GM21390 (cell line): Measurements from ENCODE around the gene ABCA12.
"Not testable (repeated sequence)": the region's sequence is repeated elsewhere in the genome, so short reads cannot be mapped to it uniquely, and the experiment has no call there.

ENCODE experiments used
- ATAC-seq: cut with Tn5 transposase; IDR thresholded peaks from one replicate; pipeline ENCODE4 v1.9.1; 2021; ENCODE audit not compliant: unreplicated experiment

Gene ABCA12

GRCh38 chr2:215138479-215138878 is at the start of gene ABCA12:
ABCA12 (minus strand) TSS chr2:215138626; CDS start chr2:215138208, 418 bp downstream.
- no peak for ATAC-seq

- no peak for ATAC-seq
Measured at GRCh38 chr2:215188078-215188477, 49.7 kb upstream of the ABCA12 start.

GRCh38 chr2:215186021-215186420 is 47.6 kb upstream of the ABCA12 start:
- ATAC-seq = no peak

GRCh38 chr2:215178121-215178520 is 39.7 kb upstream of the ABCA12 start:
- no peak for ATAC-seq

- no peak for ATAC-seq
Measured at GRCh38 chr2:215171796-215172195, 33.4 kb upstream of the ABCA12 start.

GRCh38 chr2:215171151-215171550 is 32.7 kb upstream of the ABCA12 start:
- ATAC-seq = peak; percentile 80

- not testable (repeated sequence) for ATAC-seq
Measured at GRCh38 chr2:215166505-215166904, 28.1 kb upstream of the ABCA12 start.

- ATAC-seq = not testable (repeated sequence)
Measured at GRCh38 chr2:215163319-215163718, 24.9 kb upstream of the ABCA12 start.

- no peak for ATAC-seq
Measured at GRCh38 chr2:215161301-215161829, 22.9 kb upstream of the ABCA12 start.

GRCh38 chr2:215160081-215160480 is 21.7 kb upstream of the ABCA12 start:
- ATAC-seq = no peak

- no peak for ATAC-seq
Measured at GRCh38 chr2:215156453-215156852, 18.0 kb upstream of the ABCA12 start.

GRCh38 chr2:215149894-215150293 is 11.5 kb upstream of the ABCA12 start:
- ATAC-seq = no peak

- no peak for ATAC-seq
Measured at GRCh38 chr2:215149486-215149885, 11.1 kb upstream of the ABCA12 start.

- no peak for ATAC-seq
Measured at GRCh38 chr2:215149060-215149459, 10.6 kb upstream of the ABCA12 start.

GRCh38 chr2:215145611-215146010 is 7.2 kb upstream of the ABCA12 start:
- ATAC-seq = no peak

GRCh38 chr2:215144106-215144875 is 5.9 kb upstream of the ABCA12 start:
- no peak for ATAC-seq

- no peak for ATAC-seq
Measured at GRCh38 chr2:215143458-215143857, 5.0 kb upstream of the ABCA12 start.

- no peak for ATAC-seq
Measured at GRCh38 chr2:215141706-215142105, 3.3 kb upstream of the ABCA12 start.

- no peak for ATAC-seq
Measured at GRCh38 chr2:215140166-215140707, 1.8 kb upstream of the ABCA12 start.

- peak; percentile 37 for ATAC-seq
Measured at GRCh38 chr2:215137741-215138340, 585 bp downstream of the ABCA12 start.

GRCh38 chr2:215137329-215137686 is 1.1 kb downstream of the ABCA12 start:
- ATAC-seq = no peak

- peak; percentile 41 for ATAC-seq
Measured at GRCh38 chr2:215136669-215137328, 1.6 kb downstream of the ABCA12 start.
